WERI-Rb-1 (cell line): Measurements from ENCODE around the gene DNAH9.

Source experiments
- DNase-seq: peaks from one replicate; pipeline ENCODE4 v3.0.0-alpha.2; 2020
- H3K27ac ChIP-seq: fragments of 250-450 bp; sonication (Bioruptor Pico); 2 replicates; pipeline ENCODE4 v1.5.1; 2020; ENCODE audit warnings: mild to moderate bottlenecking, moderate library complexity
- H3K27me3 ChIP-seq: fragments of 250-450 bp; sonication (Bioruptor Pico); 2 replicates; pipeline ENCODE4 v1.5.1; 2021; ENCODE audit warnings: mild to moderate bottlenecking, low read depth, moderate library complexity; ENCODE audit not compliant: insufficient read depth, severe bottlenecking
- H3K36me3 ChIP-seq: fragments of 250-450 bp; sonication (Bioruptor Pico); 2 replicates; pipeline ENCODE4 v1.5.1; 2020; ENCODE audit warnings: mild to moderate bottlenecking, moderate library complexity
- H3K4me3 ChIP-seq: 2 replicates; pipeline ENCODE4 v1.5.1; 2011; ENCODE audit warnings: low read depth, mild to moderate bottlenecking, control low read depth, low read length
- H3K9me3 ChIP-seq: fragments of 250-450 bp; sonication (Bioruptor Pico); 2 replicates; pipeline ENCODE4 v1.5.1; 2021; ENCODE audit warnings: mild to moderate bottlenecking, moderate library complexity; ENCODE audit not compliant: severe bottlenecking
- TF ChIP-seq, protein P1 (sequence below): IDR thresholded peaks from 2 replicates; pipeline ENCODE4 v1.5.1; 2011; ENCODE audit warnings: low read depth, mild to moderate bottlenecking, control low read depth, inconsistent platforms, low read length

DNAH9 gene

DNA sequence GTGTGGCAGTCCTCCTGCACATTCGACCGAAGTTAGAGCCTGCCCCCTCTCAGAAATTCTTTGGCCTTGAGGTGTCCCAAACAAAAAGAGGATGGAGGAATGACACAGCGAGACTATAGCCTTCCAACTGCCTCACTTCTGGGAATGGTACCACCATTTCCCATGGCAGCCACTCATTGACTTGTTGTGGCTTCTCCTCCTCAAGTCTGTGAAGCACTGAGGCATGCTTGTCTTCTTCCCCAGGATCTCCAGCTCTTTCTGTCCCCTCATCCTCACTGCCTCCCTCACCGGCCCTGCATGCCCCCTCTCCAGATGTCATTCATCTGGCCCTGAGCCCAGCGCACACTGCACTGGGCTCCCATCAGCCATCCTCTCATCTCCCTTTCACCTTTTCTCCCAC is 43.7 kb upstream of the DNAH9 start:
- no peak overlapping the region for H3K4me3 ChIP-seq
- H3K9me3 ChIP-seq = no peaks in the 10 kb centered on the region
- H3K27ac ChIP-seq = no peak overlapping the region
- TF ChIP-seq, protein P1, sequence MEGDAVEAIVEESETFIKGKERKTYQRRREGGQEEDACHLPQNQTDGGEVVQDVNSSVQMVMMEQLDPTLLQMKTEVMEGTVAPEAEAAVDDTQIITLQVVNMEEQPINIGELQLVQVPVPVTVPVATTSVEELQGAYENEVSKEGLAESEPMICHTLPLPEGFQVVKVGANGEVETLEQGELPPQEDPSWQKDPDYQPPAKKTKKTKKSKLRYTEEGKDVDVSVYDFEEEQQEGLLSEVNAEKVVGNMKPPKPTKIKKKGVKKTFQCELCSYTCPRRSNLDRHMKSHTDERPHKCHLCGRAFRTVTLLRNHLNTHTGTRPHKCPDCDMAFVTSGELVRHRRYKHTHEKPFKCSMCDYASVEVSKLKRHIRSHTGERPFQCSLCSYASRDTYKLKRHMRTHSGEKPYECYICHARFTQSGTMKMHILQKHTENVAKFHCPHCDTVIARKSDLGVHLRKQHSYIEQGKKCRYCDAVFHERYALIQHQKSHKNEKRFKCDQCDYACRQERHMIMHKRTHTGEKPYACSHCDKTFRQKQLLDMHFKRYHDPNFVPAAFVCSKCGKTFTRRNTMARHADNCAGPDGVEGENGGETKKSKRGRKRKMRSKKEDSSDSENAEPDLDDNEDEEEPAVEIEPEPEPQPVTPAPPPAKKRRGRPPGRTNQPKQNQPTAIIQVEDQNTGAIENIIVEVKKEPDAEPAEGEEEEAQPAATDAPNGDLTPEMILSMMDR = no peak
- H3K27me3 ChIP-seq = peaks cover 16% of the 10 kb centered on the region
- no peak for DNase-seq
- no peaks in the 10 kb centered on the region for H3K36me3 ChIP-seq

DNA sequence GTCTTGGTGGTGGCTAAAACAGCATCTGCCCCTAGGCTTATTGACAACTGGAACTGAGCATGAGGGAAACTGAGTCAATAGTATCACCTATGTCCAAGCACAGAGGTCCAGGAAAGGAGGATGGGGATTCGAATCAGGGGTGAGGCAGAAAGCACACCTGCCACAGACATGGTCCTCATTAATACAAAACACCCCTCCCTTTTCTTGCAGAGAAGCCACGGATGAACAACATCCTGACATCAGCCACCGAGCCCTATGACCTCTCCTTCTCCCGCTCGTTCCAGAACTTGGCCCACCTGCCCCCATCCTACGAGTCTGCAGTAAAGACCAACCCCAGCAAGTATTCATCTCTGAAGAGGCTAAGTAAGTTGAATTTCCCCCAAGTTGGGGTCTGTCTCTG is 42.7 kb upstream of the DNAH9 start:
- H3K4me3 ChIP-seq = no peak overlapping the region
- H3K27me3 ChIP-seq = peaks cover 16% of the 10 kb centered on the region
- DNase-seq = no peak
- no peaks in the 10 kb centered on the region for H3K36me3 ChIP-seq
- TF ChIP-seq, protein P1 = no peak
- no peak overlapping the region for H3K27ac ChIP-seq
- H3K9me3 ChIP-seq = no peaks in the 10 kb centered on the region

DNA sequence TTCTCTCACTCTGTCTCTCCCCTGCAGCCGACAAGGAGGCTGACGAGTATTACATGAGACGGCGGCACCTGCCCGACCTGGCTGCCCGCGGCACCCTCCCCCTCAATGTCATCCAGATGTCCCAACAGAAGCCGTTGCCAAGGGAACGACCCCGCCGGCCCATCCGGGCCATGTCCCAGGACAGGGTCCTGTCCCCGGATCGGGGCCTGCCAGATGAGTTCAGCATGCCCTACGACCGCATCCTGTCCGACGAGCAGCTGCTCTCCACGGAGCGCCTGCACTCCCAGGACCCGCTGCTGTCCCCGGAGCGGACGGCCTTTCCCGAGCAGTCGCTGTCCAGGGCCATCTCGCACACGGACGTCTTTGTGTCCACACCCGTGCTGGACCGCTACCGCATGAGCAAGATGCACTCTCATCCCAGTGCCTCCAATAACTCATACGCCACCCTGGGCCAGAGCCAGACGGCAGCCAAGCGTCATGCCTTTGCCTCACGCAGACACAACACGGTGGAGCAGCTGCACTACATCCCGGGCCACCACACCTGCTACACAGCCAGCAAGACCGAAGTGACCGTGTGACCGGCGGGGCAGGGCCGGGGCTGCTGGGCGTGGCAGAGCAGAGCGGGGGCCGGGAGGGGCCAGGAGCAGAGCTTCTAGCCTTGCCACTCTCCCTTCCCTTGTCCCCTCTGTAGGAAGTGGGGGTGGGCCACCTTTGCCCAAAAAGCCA is 40.4 kb upstream of the DNAH9 start:
- Histone ChIP-seq H3K4me3 (no peak overlapping the region), H3K36me3 (no peaks in the 10 kb centered on the region), H3K27me3 (peaks cover 12% of the 10 kb centered on the region), H3K9me3 (no peaks in the 10 kb centered on the region), H3K27ac (no peak overlapping the region)
- TF ChIP-seq, protein P1 = no peak
- DNase-seq = no peak

DNA sequence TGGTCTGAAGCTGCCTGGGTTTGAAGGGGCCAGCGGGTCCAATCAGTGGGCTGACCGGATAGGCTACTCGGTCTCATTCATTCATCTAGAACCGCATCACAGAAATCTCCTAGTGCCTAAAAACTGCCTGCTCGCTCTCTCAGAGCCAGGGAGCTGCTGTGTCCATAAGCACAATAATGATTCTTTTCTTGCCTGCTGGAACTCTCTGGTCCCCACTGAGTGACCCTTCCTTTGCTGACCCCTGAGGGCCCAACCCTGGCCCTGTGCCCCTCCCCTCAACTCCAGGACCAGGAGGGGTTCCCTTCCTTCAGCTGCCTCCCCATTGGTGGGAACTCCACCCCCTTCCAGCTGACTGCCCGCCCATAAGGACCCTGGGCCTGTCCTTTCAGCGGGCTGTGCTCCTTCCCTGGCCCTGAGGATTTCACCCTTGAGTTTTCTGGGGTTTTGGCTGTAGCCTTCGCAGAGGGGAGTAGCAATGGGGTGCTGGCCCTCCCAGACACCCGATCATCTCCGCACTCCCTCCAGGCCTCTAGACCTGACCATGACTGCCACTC is 39.5 kb upstream of the DNAH9 start:
- DNase-seq = no peak
- peaks cover 10% of the 10 kb centered on the region for H3K27me3 ChIP-seq
- H3K4me3 ChIP-seq = no peak overlapping the region
- H3K9me3 ChIP-seq = no peaks in the 10 kb centered on the region
- H3K36me3 ChIP-seq = no peaks in the 10 kb centered on the region
- H3K27ac ChIP-seq = no peak overlapping the region
- TF ChIP-seq, protein P1 = no peak

DNA sequence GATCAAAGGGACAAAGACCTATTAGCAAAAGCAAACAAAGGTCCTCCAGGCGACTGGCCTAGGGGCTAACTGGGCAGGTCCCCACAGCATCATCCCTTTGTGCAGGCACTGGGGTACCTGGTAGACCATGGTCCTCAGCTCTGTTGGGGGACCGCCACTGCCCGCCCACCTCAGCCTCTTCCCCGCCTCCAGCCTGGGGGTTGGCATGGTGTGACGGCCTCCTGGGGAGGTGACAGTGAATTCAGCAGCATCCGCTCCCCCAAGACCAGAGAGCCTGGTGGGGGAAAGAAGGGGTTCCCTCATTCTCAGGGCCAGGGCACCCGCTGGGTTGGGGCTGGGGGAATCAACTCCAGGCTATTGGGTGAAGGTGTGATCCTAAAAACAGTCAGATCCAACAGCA is 38.7 kb upstream of the DNAH9 start:
- no peak for DNase-seq
- H3K4me3 ChIP-seq = no peak overlapping the region
- no peaks in the 10 kb centered on the region for H3K9me3 ChIP-seq
- no peaks in the 10 kb centered on the region for H3K36me3 ChIP-seq
- TF ChIP-seq, protein P1 = no peak
- H3K27me3 ChIP-seq = peaks cover 10% of the 10 kb centered on the region
- H3K27ac ChIP-seq = no peak overlapping the region

DNA sequence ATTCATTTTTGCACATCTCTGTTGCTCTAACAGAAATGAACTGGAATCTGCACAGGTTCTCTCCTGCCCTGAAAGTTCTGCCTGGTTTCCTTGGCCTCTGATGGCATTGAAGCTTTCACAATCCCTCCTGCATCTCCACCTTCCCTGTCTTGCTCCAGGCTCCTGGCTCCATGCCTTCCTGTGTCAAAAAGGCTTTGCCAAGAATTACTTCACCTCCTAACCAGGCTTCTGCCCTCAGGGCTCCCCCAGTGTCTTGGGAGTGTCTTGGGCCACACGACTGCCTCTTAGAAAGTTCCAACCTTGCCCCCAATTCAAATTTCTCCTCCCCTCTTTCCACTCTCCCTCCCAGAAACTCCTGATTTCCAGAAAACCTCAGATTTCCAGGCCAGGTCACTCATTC is 37.0 kb upstream of the DNAH9 start:
- no peak for DNase-seq
- Histone ChIP-seq H3K27me3 (peaks cover 6% of the 10 kb centered on the region), H3K27ac (no peak overlapping the region), H3K36me3 (no peaks in the 10 kb centered on the region), H3K4me3 (no peak overlapping the region), H3K9me3 (no peaks in the 10 kb centered on the region)
- TF ChIP-seq, protein P1 = no peak
